ENCODE results near the gene SLC35F5. TPM values are rescaled to one million over a fixed set of nuclear protein-coding genes. Genes with fewer than 3 reads are reported as not detected.
A peak's percentile ranks its signal among the peaks of the same experiment; 100 is the strongest.

The SLC35F5 gene
- total RNA-seq, 1 experiment from 2014 or later = 26.2 TPM

- Histone ChIP-seq H3K4me3 (ENCODE audit: low read depth, low read length, poor library complexity, severe bottlenecking) (no peak overlapping the region), H3K4me1 (ENCODE audit: insufficient read depth, low read length, poor library complexity, severe bottlenecking) (no peaks in the 10 kb centered on the region), H3K27ac (ENCODE audit: low read depth, low read length, poor library complexity, severe bottlenecking) (no peak overlapping the region), H3K27me3 (replicated peaks; ENCODE audit: insufficient read depth, low read depth, low read length, poor library complexity) (no peaks in the 10 kb centered on the region), H3K9me3 (ENCODE audit: low read depth, low read length, poor library complexity, severe bottlenecking) (no peaks in the 10 kb centered on the region), H3K36me3 (ENCODE audit: insufficient read depth, low read length, poor library complexity, severe bottlenecking) (no peaks in the 10 kb centered on the region)
- POLR2A ChIA-PET (ENCODE audit: low non-redundant PET) = no interaction called here
- CTCF ChIA-PET = no interaction called here
- TF ChIP-seq EZH2 (IDR thresholded peaks at IDR 0.05; ENCODE audit: borderline replicate concordance, low read depth, low read length, poor library complexity, severe bottlenecking) (no peak), CTCF (conservative IDR thresholded peaks at IDR 0.05; ENCODE audit: low read depth, low read length) (peak; percentile 53)
- no TSS peak for BruUV-seq (replicated peaks)
- peak; percentile 28 for DNase-seq (ENCODE audit: low spot score)
- intact Hi-C loops (cut with micrococcal nuclease; ENCODE audit: unreplicated experiment) = no loop called here
These were observed 36.3 kb downstream of the SLC35F5 start for GRCh38 chr2:113720167-113720566.

- ChIA-PET POLR2A (ENCODE audit: low non-redundant PET) (no interaction called here), CTCF (no interaction called here)
- Histone ChIP-seq H3K9me3 (ENCODE audit: low read depth, low read length, poor library complexity, severe bottlenecking) (no peaks in the 10 kb centered on the region), H3K27ac (ENCODE audit: low read depth, low read length, poor library complexity, severe bottlenecking) (no peak overlapping the region), H3K4me1 (ENCODE audit: insufficient read depth, low read length, poor library complexity, severe bottlenecking) (no peaks in the 10 kb centered on the region), H3K36me3 (ENCODE audit: insufficient read depth, low read length, poor library complexity, severe bottlenecking) (no peaks in the 10 kb centered on the region), H3K4me3 (ENCODE audit: low read depth, low read length, poor library complexity, severe bottlenecking) (no peak overlapping the region), H3K27me3 (replicated peaks; ENCODE audit: insufficient read depth, low read depth, low read length, poor library complexity) (no peaks in the 10 kb centered on the region)
- intact Hi-C loops (cut with micrococcal nuclease; ENCODE audit: unreplicated experiment) = no loop called here
- BruUV-seq (replicated peaks) = no TSS peak
- DNase-seq (ENCODE audit: low spot score) = no peak
- TF ChIP-seq CTCF (conservative IDR thresholded peaks at IDR 0.05; ENCODE audit: low read depth, low read length) (no peak), EZH2 (IDR thresholded peaks at IDR 0.05; ENCODE audit: borderline replicate concordance, low read depth, low read length, poor library complexity, severe bottlenecking) (no peak)
These were observed 40.2 kb downstream of the SLC35F5 start for GRCh38 chr2:113716291-113716690.

- TF ChIP-seq CTCF (conservative IDR thresholded peaks at IDR 0.05; ENCODE audit: low read depth, low read length) (no peak), EZH2 (IDR thresholded peaks at IDR 0.05; ENCODE audit: borderline replicate concordance, low read depth, low read length, poor library complexity, severe bottlenecking) (no peak)
- H3K4me1 ChIP-seq (ENCODE audit: insufficient read depth, low read length, poor library complexity, severe bottlenecking) = no peaks in the 10 kb centered on the region
- H3K27me3 ChIP-seq (replicated peaks; ENCODE audit: insufficient read depth, low read depth, low read length, poor library complexity) = no peaks in the 10 kb centered on the region
- no TSS peak for BruUV-seq (replicated peaks)
- no peak for DNase-seq (ENCODE audit: low spot score)
- H3K4me3 ChIP-seq (ENCODE audit: low read depth, low read length, poor library complexity, severe bottlenecking) = no peak overlapping the region
- no peaks in the 10 kb centered on the region for H3K9me3 ChIP-seq (ENCODE audit: low read depth, low read length, poor library complexity, severe bottlenecking)
- H3K27ac ChIP-seq (ENCODE audit: low read depth, low read length, poor library complexity, severe bottlenecking) = no peak overlapping the region
- CTCF ChIA-PET = no interaction called here
- intact Hi-C loops (cut with micrococcal nuclease; ENCODE audit: unreplicated experiment) = no loop called here
- H3K36me3 ChIP-seq (ENCODE audit: insufficient read depth, low read length, poor library complexity, severe bottlenecking) = no peaks in the 10 kb centered on the region
- POLR2A ChIA-PET (ENCODE audit: low non-redundant PET) = no interaction called here
These were observed 43.5 kb downstream of the SLC35F5 start for GRCh38 chr2:113712941-113713340.

Data from A673 (cell line).